ENCODE results near the gene TRIM44. TPM values are rescaled to one million over a fixed set of nuclear protein-coding genes. Genes with fewer than 3 reads are reported as not detected.

Gene TRIM44
- total and polyA plus RNA-seq, 2 donors (not counting 3 experiments of a cell fraction or from before 2014, with no cell fraction given): 31.7 to 72.0 TPM

DNA sequence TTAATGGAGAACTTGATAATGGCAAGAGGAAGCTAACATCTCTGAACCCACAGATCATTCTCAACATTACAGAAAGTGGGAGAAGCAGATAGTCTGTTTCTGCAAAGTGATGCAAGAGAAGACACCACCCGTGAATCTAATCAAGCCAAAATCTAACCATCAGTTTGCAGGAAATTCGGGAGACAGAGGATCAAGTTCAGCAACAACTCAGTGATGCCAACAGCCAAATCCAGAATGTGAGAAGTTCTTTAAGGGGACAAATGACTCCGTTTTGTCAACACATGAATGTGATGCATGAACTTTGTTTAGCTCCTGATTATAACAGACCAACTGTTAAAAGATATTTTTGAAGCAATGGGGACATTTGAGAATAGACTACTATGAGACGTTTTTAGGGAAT lies 186.0 kb downstream of the TRIM44 start:
- dilution Hi-C loops (cut with MboI; ENCODE audit: extremely low pct_ligation_motif_present, low sequenced_read_pairs): no loop called here
- H3K36me3 ChIP-seq (ENCODE audit: control insufficient read depth in 2 of 2, extremely low read depth in 1 of 2, insufficient read depth in 2 of 2, low read length in 2 of 2): no peaks in the 10 kb centered on the region

More for the DNA sequence above, 186.0 kb downstream of the TRIM44 start:
- Histone ChIP-seq H3K4me2 (ENCODE audit: insufficient read depth, low read length) (no peak overlapping the region), H4K20me1 (replicated peaks; ENCODE audit: control insufficient read depth, extremely low read depth, insufficient read depth, low read length) (no peaks in the 10 kb centered on the region), H3K79me2 (ENCODE audit: control insufficient read depth, insufficient read depth, low read length) (no peaks in the 10 kb centered on the region), H3K9me1 (replicated peaks; ENCODE audit: control insufficient read depth, extremely low read depth, insufficient read depth, low read length) (no peaks in the 10 kb centered on the region), H3K4me3 (replicated peaks in 1 of 3; ENCODE audit: insufficient read depth in 1 of 3, low read depth in 1 of 3, low read length in 3 of 3) (no peak overlapping the region), H3K27ac (ENCODE audit: insufficient read depth, low read depth, low read length) (no peak overlapping the region), H3K9ac (replicated peaks; ENCODE audit: extremely low read depth, insufficient read depth, low read length) (no peak overlapping the region), H2AFZ (ENCODE audit: low read depth, low read length) (no peak overlapping the region), H3K27me3 (ENCODE audit: control insufficient read depth in 2 of 2, insufficient read depth in 2 of 2, low read length in 2 of 2) (peaks cover 6 to 19% of the 10 kb centered on the region in 2 experiments), H3K9me3 (replicated peaks; ENCODE audit: control insufficient read depth, insufficient read depth, low read length) (no peaks in the 10 kb centered on the region), H3K4me1 (ENCODE audit: control insufficient read depth, extremely low read depth, insufficient read depth, low read length) (peaks cover 15% of the 10 kb centered on the region)
- DNase-seq (ENCODE audit: low read depth, low spot score): no peak
- no peak for TF ChIP-seq JUN (IDR thresholded peaks at IDR 0.05; ENCODE audit: borderline replicate concordance, insufficient read depth, insufficient read length, low read depth)
- TF ChIP-seq GATA2 (IDR thresholded peaks at IDR 0.05; ENCODE audit: insufficient read depth, insufficient read length, low read depth, low read length): no peak
- no peak for TF ChIP-seq MYC (IDR thresholded peaks at IDR 0.05; ENCODE audit: low read depth, low read length)
- TF ChIP-seq, protein P1, sequence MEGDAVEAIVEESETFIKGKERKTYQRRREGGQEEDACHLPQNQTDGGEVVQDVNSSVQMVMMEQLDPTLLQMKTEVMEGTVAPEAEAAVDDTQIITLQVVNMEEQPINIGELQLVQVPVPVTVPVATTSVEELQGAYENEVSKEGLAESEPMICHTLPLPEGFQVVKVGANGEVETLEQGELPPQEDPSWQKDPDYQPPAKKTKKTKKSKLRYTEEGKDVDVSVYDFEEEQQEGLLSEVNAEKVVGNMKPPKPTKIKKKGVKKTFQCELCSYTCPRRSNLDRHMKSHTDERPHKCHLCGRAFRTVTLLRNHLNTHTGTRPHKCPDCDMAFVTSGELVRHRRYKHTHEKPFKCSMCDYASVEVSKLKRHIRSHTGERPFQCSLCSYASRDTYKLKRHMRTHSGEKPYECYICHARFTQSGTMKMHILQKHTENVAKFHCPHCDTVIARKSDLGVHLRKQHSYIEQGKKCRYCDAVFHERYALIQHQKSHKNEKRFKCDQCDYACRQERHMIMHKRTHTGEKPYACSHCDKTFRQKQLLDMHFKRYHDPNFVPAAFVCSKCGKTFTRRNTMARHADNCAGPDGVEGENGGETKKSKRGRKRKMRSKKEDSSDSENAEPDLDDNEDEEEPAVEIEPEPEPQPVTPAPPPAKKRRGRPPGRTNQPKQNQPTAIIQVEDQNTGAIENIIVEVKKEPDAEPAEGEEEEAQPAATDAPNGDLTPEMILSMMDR (IDR thresholded peaks at IDR 0.05; ENCODE audit: extremely low read depth in 1 of 2, insufficient read depth in 1 of 2, low read depth in 1 of 2, low read length in 2 of 2): no peak
- TF ChIP-seq POLR2AphosphoS5 (IDR thresholded peaks at IDR 0.05; ENCODE audit: insufficient read depth, low read depth, low read length): no peak
- TF ChIP-seq, protein P2, sequence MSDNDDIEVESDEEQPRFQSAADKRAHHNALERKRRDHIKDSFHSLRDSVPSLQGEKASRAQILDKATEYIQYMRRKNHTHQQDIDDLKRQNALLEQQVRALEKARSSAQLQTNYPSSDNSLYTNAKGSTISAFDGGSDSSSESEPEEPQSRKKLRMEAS (IDR thresholded peaks at IDR 0.05; ENCODE audit: insufficient read depth, insufficient read length): no peak
- no peak for TF ChIP-seq POLR2A (IDR thresholded peaks at IDR 0.05; ENCODE audit: low read depth, low read length)
- no peak for TF ChIP-seq EZH2 (IDR thresholded peaks at IDR 0.05; ENCODE audit: borderline replicate concordance, low read depth, low read length, severe bottlenecking)
- TF ChIP-seq FOS (IDR thresholded peaks at IDR 0.05; ENCODE audit: borderline replicate concordance, insufficient read depth, low read length): no peak
- no TSS peak for BruUV-seq (replicated peaks)
- ChIA-PET POLR2A (no interaction called here), CTCF (interaction anchor here (1.6 to 5.5 kb wide), 2 partner anchors 19 to 27 kb away, joined by 3 to 50 read pairs; no protein-coding TSS in a partner anchor)
- no peak for FAIRE-seq
- intact Hi-C loops (cut with micrococcal nuclease): no loop called here
